ENCODE results near the gene ZNF580. TPM values are rescaled to one million over a fixed set of nuclear protein-coding genes. Genes with fewer than 3 reads are reported as not detected.

ZNF580 gene
- polyA plus RNA-seq, 3 donors: 9.7 to 46.5 (median 10.7) TPM

- Histone ChIP-seq H3K9ac (ENCODE audit: insufficient read depth, low read length, poor library complexity, severe bottlenecking) (no peak overlapping the region), H3K4me1 (ENCODE audit: control insufficient read depth in 1 of 2, insufficient read depth in 2 of 2, low read length in 2 of 2) (peaks cover 46 to 66% of the 10 kb centered on the region in 2 donors), H3K4me3 (replicated peaks in 1 of 3; ENCODE audit: low read depth in 2 of 3, low read length in 3 of 3) (peak overlapping the region in 1 of 3 experiments; percentile 86)
Measured at GRCh38 chr19:55636723-55637122, 4.1 kb upstream of the ZNF580 start.

GRCh38 chr19:55637534-55637933, 3.3 kb upstream of the ZNF580 start:
- peaks cover 38% of the 10 kb centered on the region for H3K79me2 ChIP-seq (ENCODE audit: insufficient read depth, low read length)
- H3K27ac ChIP-seq (ENCODE audit: low read depth in 1 of 2, low read length in 2 of 2): no peak overlapping the region
- H3K9me3 ChIP-seq (replicated peaks in 1 of 2; ENCODE audit: control insufficient read depth in 1 of 2, insufficient read depth in 1 of 2, low read length in 2 of 2): peaks cover 0 to 3% of the 10 kb centered on the region in 2 donors
- H3K9ac ChIP-seq (ENCODE audit: insufficient read depth, low read length, poor library complexity, severe bottlenecking): no peak overlapping the region
- H2AFZ ChIP-seq (ENCODE audit: insufficient read depth, low read depth, low read length, poor library complexity, severe bottlenecking): no peak overlapping the region
- peaks cover 0 to 7% (median 1%) of the 10 kb centered on the region in 7 donors for H3K9me3 Mint-ChIP-seq
- peaks cover 0 to 5% of the 10 kb centered on the region in 2 donors for H3K27me3 ChIP-seq (ENCODE audit: control insufficient read depth in 2 of 2, insufficient read depth in 2 of 2, low read length in 2 of 2)
- WGBS (ENCODE audit: insufficient coverage): 83% methylated on average over 11 of the region's 11 CpGs
- peaks cover 4 to 17% (median 12%) of the 10 kb centered on the region in 3 donors for H3K27me3 Mint-ChIP-seq (ENCODE audit: low read depth in 3 of 3)
- no peak overlapping the region for H3K4me3 Mint-ChIP-seq
- peaks cover 54 to 72% of the 10 kb centered on the region in 2 donors for H3K4me1 ChIP-seq (ENCODE audit: control insufficient read depth in 1 of 2, insufficient read depth in 2 of 2, low read length in 2 of 2)
- intact Hi-C loops (cut with micrococcal nuclease): loop anchor here in 1 of 2 donors (10.0 kb wide), 1 partner anchor 177 kb away; no protein-coding TSS in a partner anchor
- H3K4me3 ChIP-seq (replicated peaks in 1 of 3; ENCODE audit: low read depth in 2 of 3, low read length in 3 of 3): no peak overlapping the region
- peaks cover 12 to 15% of the 10 kb centered on the region in 2 donors for H3K36me3 Mint-ChIP-seq
- H4K20me1 ChIP-seq (ENCODE audit: insufficient read depth, low read length): peaks cover 6% of the 10 kb centered on the region
- DNase-seq: no peak
- peaks cover 73% of the 10 kb centered on the region for H3K4me1 Mint-ChIP-seq
- TF ChIP-seq CTCF (IDR thresholded peaks at IDR 0.05): no peak
- H3K27ac Mint-ChIP-seq: peak overlapping the region in 2 of 7 donors; percentile 46 to 50
- no peaks in the 10 kb centered on the region for H3K36me3 ChIP-seq (replicated peaks in 1 of 2; ENCODE audit: control insufficient read depth in 1 of 2, insufficient read depth in 2 of 2, low read length in 2 of 2)
- H3K4me2 ChIP-seq (replicated peaks; ENCODE audit: extremely low read depth, low read length, poor library complexity, severe bottlenecking): no peak overlapping the region

More at GRCh38 chr19:55636723-55637122, 4.1 kb upstream of the ZNF580 start:
- H3K36me3 ChIP-seq (replicated peaks in 1 of 2; ENCODE audit: control insufficient read depth in 1 of 2, insufficient read depth in 2 of 2, low read length in 2 of 2): no peaks in the 10 kb centered on the region
- 96% methylated on average over 3 of the region's 4 CpGs for WGBS (ENCODE audit: insufficient coverage)
- no peak for TF ChIP-seq CTCF (IDR thresholded peaks at IDR 0.05)
- no peak overlapping the region for H3K27ac ChIP-seq (ENCODE audit: low read depth in 1 of 2, low read length in 2 of 2)
- DNase-seq: no peak
- Mint-ChIP-seq H3K36me3 (peaks cover 12 to 15% of the 10 kb centered on the region in 2 donors), H3K4me1 (peaks cover 72% of the 10 kb centered on the region), H3K4me3 (peak overlapping the region in 1 of 2 donors; percentile 100), H3K27me3 (ENCODE audit: low read depth in 3 of 3) (peaks cover 0 to 12% (median 4%) of the 10 kb centered on the region in 3 donors), H3K9me3 (peaks cover 0 to 7% (median 1%) of the 10 kb centered on the region in 7 donors), H3K27ac (peak overlapping the region in 6 of 7 donors; percentile 2 to 100 (median 75))
- intact Hi-C loops (cut with micrococcal nuclease): loop anchor here in 1 of 2 donors (10.0 kb wide), 1 partner anchor 178 kb away; no protein-coding TSS in a partner anchor
- peaks cover 0 to 3% of the 10 kb centered on the region in 2 donors for H3K9me3 ChIP-seq (replicated peaks in 1 of 2; ENCODE audit: control insufficient read depth in 1 of 2, insufficient read depth in 1 of 2, low read length in 2 of 2)
- peaks cover 6% of the 10 kb centered on the region for H4K20me1 ChIP-seq (ENCODE audit: insufficient read depth, low read length)
- H3K4me2 ChIP-seq (replicated peaks; ENCODE audit: extremely low read depth, low read length, poor library complexity, severe bottlenecking): peak overlapping the region; percentile 85
- H3K27me3 ChIP-seq (ENCODE audit: control insufficient read depth in 2 of 2, insufficient read depth in 2 of 2, low read length in 2 of 2): no peaks in the 10 kb centered on the region
- H3K79me2 ChIP-seq (ENCODE audit: insufficient read depth, low read length): peaks cover 38% of the 10 kb centered on the region
- H2AFZ ChIP-seq (ENCODE audit: insufficient read depth, low read depth, low read length, poor library complexity, severe bottlenecking): no peak overlapping the region

All from CD14-positive monocyte (primary cell).